HCT116 (cell line): ENCODE results near the gene CCDC142. TPM values are rescaled to one million over a fixed set of nuclear protein-coding genes. Genes with fewer than 3 reads are reported as not detected.
A peak's percentile ranks its signal among the peaks of the same experiment; 100 is the strongest.
"Not testable (repeated sequence)": the region's sequence is repeated elsewhere in the genome, so short reads cannot be mapped to it uniquely, and the experiment has no call there.

Experiments
- ATAC-seq: fragments of 200-7000 bp; cut with Tn5 transposase; 2 replicates; pipeline ENCODE4 v1.9.1; 2020; ENCODE audit warnings: mild to moderate bottlenecking, moderate library complexity
- BruUV-seq: library from RNA; stranded (reverse); fragments of 400-500 nt; replicated peaks from 2 replicates; lab custom pipeline; 2021; lab: Mats Ljungman, UMichigan
- CTCF ChIA-PET: fragments of 300-600 bp; sonication (Branson Sonifier 250); formaldehyde crosslinking; loops from one replicate; lab custom pipeline; 2021; ENCODE audit warnings: antibody characterized with exemption; lab: Charles Lee
- POLR2A ChIA-PET: fragments of 300-600, 350-600 bp; sonication (Branson Sonifier 250); formaldehyde crosslinking; loops from one replicate; lab custom pipeline; 2021; ENCODE audit warnings: antibody characterized with exemption; lab: Charles Lee
- RAD21 ChIA-PET, 2 experiments: fragments of 300-600 bp; sonication (Branson Sonifier 250); formaldehyde crosslinking; loops; one replicate each; lab custom pipeline; 2023; ENCODE audit warnings: low total read pairs in 2 of 2; ENCODE audit not compliant: uncharacterized antibody in 2 of 2, unreplicated experiment in 2 of 2, low non-redundant PET in 1 of 2; lab: Charles Lee
- DNase-seq: peaks from one replicate; pipeline ENCODE4 v3.0.0-alpha.2; 2010; ENCODE audit warnings: low read depth, low spot score
- H2AFZ ChIP-seq: fragments of 200-600 bp; shearing (Covaris generic), sonication (generic); 2 replicates; pipeline ENCODE4 v1.6.1; 2017; ENCODE audit warnings: low read depth, mixed run types, mixed read lengths, antibody characterized with exemption, low read length; ENCODE audit not compliant: poor library complexity, severe bottlenecking
- H3K27ac ChIP-seq: 2 replicates; pipeline ENCODE4 v1.5.1; 2012; ENCODE audit warnings: low read depth, low read length
- H3K27me3 ChIP-seq: fragments of 200-600 bp; sonication (generic); 2 replicates; pipeline ENCODE4 v1.6.1; 2016; ENCODE audit warnings: mixed run types, low read length, mixed read lengths; ENCODE audit not compliant: insufficient read depth
- H3K36me3 ChIP-seq, 2 experiments: fragments of 200-500 bp in 1 of 2; fragments of 200-600 bp in 1 of 2; sonication (Bioruptor generic) in 1 of 2; sonication (generic) in 1 of 2; 2 replicates each; pipeline versions ENCODE4 v1.5.1 to v1.6.1; 2014 to 2016; ENCODE audit warnings: low read length in 2 of 2, inconsistent platforms in 1 of 2, mixed read lengths in 1 of 2, mixed run types in 1 of 2; ENCODE audit not compliant: insufficient read depth in 2 of 2, control insufficient read depth in 1 of 2
- H3K4me1 ChIP-seq, 2 experiments: fragments of 200-600 bp in 1 of 2; sonication (generic) in 1 of 2; 2 replicates each; pipeline versions ENCODE4 v1.5.1 to v1.6.1; 2012 to 2017; ENCODE audit warnings: low read length in 2 of 2, inconsistent platforms in 1 of 2, mild to moderate bottlenecking in 1 of 2, mixed read lengths in 1 of 2, mixed run types in 1 of 2, moderate library complexity in 1 of 2; ENCODE audit not compliant: insufficient read depth in 2 of 2, control insufficient read depth in 1 of 2
- H3K4me2 ChIP-seq: fragments of 200-600 bp; sonication (generic); 2 replicates; pipeline ENCODE4 v1.6.1; 2017; ENCODE audit warnings: mixed run types, low read length, mixed read lengths
- H3K4me3 ChIP-seq, 2 experiments: fragments of 200-600 bp in 1 of 2; sonication (generic) in 1 of 2; replicated peaks in 1 of 2; 2 replicates each; pipeline ENCODE4 v1.5.1; 2011 to 2016; ENCODE audit warnings: low read length in 2 of 2, control low read depth in 1 of 2, low read depth in 1 of 2, mild to moderate bottlenecking in 1 of 2, mixed read lengths in 1 of 2, mixed run types in 1 of 2
- H3K79me2 ChIP-seq: fragments of 200-600 bp; sonication (generic); 2 replicates; pipeline ENCODE4 v1.6.1; 2017; ENCODE audit warnings: mild to moderate bottlenecking, mixed run types, low read length, moderate library complexity, mixed read lengths; ENCODE audit not compliant: insufficient read depth
- H3K9ac ChIP-seq: fragments of 200-600 bp; sonication (generic); 2 replicates; pipeline ENCODE4 v1.6.1; 2016; ENCODE audit warnings: low read length, mixed read lengths
- H3K9me2 ChIP-seq: fragments of 200-600 bp; sonication (generic), shearing (Covaris generic); 2 replicates; pipeline ENCODE4 v1.6.1; 2017; ENCODE audit warnings: mixed run types, mild to moderate bottlenecking, moderate library complexity; ENCODE audit not compliant: insufficient read depth
- H3K9me3 ChIP-seq, 2 experiments: fragments of 200-500 bp in 1 of 2; fragments of 200-600 bp in 1 of 2; sonication (Bioruptor generic) in 1 of 2; sonication (generic) in 1 of 2; 2 replicates each; pipeline ENCODE4 v1.6.1; 2014 to 2017; ENCODE audit warnings: low read length in 2 of 2, mixed read lengths in 2 of 2, inconsistent platforms in 1 of 2, low read depth in 1 of 2, mild to moderate bottlenecking in 1 of 2, mixed run types in 1 of 2, moderate library complexity in 1 of 2; ENCODE audit not compliant: control insufficient read depth in 1 of 2, insufficient read depth in 1 of 2
- H4K20me1 ChIP-seq: fragments of 200-600 bp; sonication (generic), shearing (Covaris generic); 2 replicates; pipeline ENCODE4 v1.6.1; 2017; ENCODE audit warnings: mixed run types, mild to moderate bottlenecking, moderate library complexity; ENCODE audit not compliant: insufficient read depth
- ATF3 ChIP-seq: IDR thresholded peaks from 2 replicates; pipeline ENCODE4 v1.6.1; 2012
- CBX3 ChIP-seq: IDR thresholded peaks from 2 replicates; pipeline ENCODE4 v1.6.1; 2012; ENCODE audit warnings: low read depth
- CEBPB ChIP-seq: IDR thresholded peaks from 2 replicates; pipeline ENCODE4 v1.6.1; 2012; ENCODE audit warnings: low read depth
- EGR1 ChIP-seq: IDR thresholded peaks from 2 replicates; pipeline ENCODE4 v1.6.1; 2012; ENCODE audit warnings: low read depth
- ELF1 ChIP-seq: IDR thresholded peaks from 2 replicates; pipeline ENCODE4 v1.6.1; 2012; ENCODE audit warnings: low read depth, borderline replicate concordance
- EZH2 ChIP-seq: fragments of 200-600 bp; sonication (generic); IDR thresholded peaks from 2 replicates; pipeline ENCODE4 v1.6.1; 2017; ENCODE audit warnings: antibody characterized with exemption, mixed run types
- EZH2phosphoT487 ChIP-seq: fragments of 200-600 bp; IDR thresholded peaks from 2 replicates; pipeline ENCODE4 v1.6.1; 2018; ENCODE audit warnings: antibody characterized with exemption, borderline replicate concordance
- JUND ChIP-seq: IDR thresholded peaks from 2 replicates; pipeline ENCODE4 v1.6.1; 2012
- MAX ChIP-seq: IDR thresholded peaks from 2 replicates; pipeline ENCODE4 v1.6.1; 2012
- POLR2AphosphoS5 ChIP-seq: IDR thresholded peaks from 2 replicates; pipeline ENCODE4 v1.6.1; 2011; ENCODE audit warnings: mild to moderate bottlenecking, low read depth, low read length, moderate library complexity
- RAD21 ChIP-seq: IDR thresholded peaks from 2 replicates; pipeline ENCODE4 v1.6.1; 2012; ENCODE audit warnings: low read depth, mild to moderate bottlenecking
- SIN3A ChIP-seq: IDR thresholded peaks from 2 replicates; pipeline ENCODE4 v1.6.1; 2012; ENCODE audit warnings: low read depth
- SP1 ChIP-seq: IDR thresholded peaks from 2 replicates; pipeline ENCODE4 v1.6.1; 2012; ENCODE audit warnings: low read depth
- SRF ChIP-seq: IDR thresholded peaks from 2 replicates; pipeline ENCODE4 v1.6.1; 2012; ENCODE audit warnings: low read depth
- TCF7L2 ChIP-seq: IDR thresholded peaks from 2 replicates; pipeline ENCODE4 v1.7.0; 2011; ENCODE audit warnings: borderline replicate concordance, inconsistent platforms; ENCODE audit not compliant: insufficient read depth, insufficient read length; ENCODE audit errors: extremely low read depth
- YY1 ChIP-seq: IDR thresholded peaks from 2 replicates; pipeline ENCODE4 v1.6.1; 2011; ENCODE audit warnings: low read length, low read depth, moderate library complexity, mild to moderate bottlenecking; ENCODE audit not compliant: insufficient replicate concordance; ENCODE audit errors: extremely low read depth
- ZBTB33 ChIP-seq: IDR thresholded peaks from 2 replicates; pipeline ENCODE4 v1.6.1; 2011; ENCODE audit warnings: mild to moderate bottlenecking, low read length, moderate library complexity; ENCODE audit not compliant: insufficient replicate concordance; ENCODE audit errors: extremely low read depth
- ZFX ChIP-seq: fragments of 450-650 bp; IDR thresholded peaks from 2 replicates; pipeline ENCODE4 v1.6.1; 2017
- ZNF274 ChIP-seq: fragments of 200-500 bp; sonication (Bioruptor generic); IDR thresholded peaks from 2 replicates; pipeline ENCODE4 v1.6.1; 2014; ENCODE audit warnings: mild to moderate bottlenecking, low read depth, low read length, inconsistent platforms
- intact Hi-C: fragments of 100-400 bp; cut with micrococcal nuclease; formaldehyde crosslinking; loops from 2 replicates; pipeline ENCODE4 v1.10.0; 2022
- total RNA-seq: library from RNA; stranded (reverse); gene quantifications from one replicate; pipeline ENCODE4 v1.2.1, GENCODE V29; 2021; ENCODE audit not compliant: unreplicated experiment

Gene CCDC142
- total RNA-seq, 1 experiment from 2014 or later, result 15.0 TPM

GRCh38 chr2:74470742-74471141 is 12.1 kb downstream of the CCDC142 start:
- TF ChIP-seq POLR2AphosphoS5, result peak; percentile 13; the same call in 1 of the 2 replicates
- Histone ChIP-seq H3K36me3 (peaks cover 8 to 16% of the 10 kb centered on the region in 2 experiments; a peak in 2 of 4 replicates), H3K79me2 (peaks cover 14% of the 10 kb centered on the region), H3K4me1 (peaks cover 12 to 23% of the 10 kb centered on the region in 2 experiments; a peak in 3 of 4 replicates)
- ChIA-PET CTCF (interaction anchor here (0.6 kb wide), 1 partner anchor 13 kb away, joined by 3 read pairs; the partner anchor contains the start of gene WBP1), RAD21 (interaction anchor here in 1 of 2 experiments (0.6 kb wide), 1 partner anchor 13 kb away, joined by 3 read pairs; no protein-coding TSS in a partner anchor), POLR2A (interaction anchor here (0.8 to 2.7 kb wide), 3 partner anchors 11 to 30 kb away, joined by 4 to 25 read pairs (median 5); partner anchors contain the start of genes CCDC142, TTC31 and WBP1)
- H3K9ac ChIP-seq, H3K9me2 ChIP-seq, H3K9me3 ChIP-seq, ATAC-seq, H3K4me3 ChIP-seq, H2AFZ ChIP-seq, H3K4me2 ChIP-seq, DNase-seq, intact Hi-C loops, H3K27me3 ChIP-seq, H3K27ac ChIP-seq, H4K20me1 ChIP-seq, BruUV-seq: not testable (repeated sequence)

GRCh38 chr2:74464406-74464805 is 18.4 kb downstream of the CCDC142 start:
- peak overlapping the region; percentile 99 for H3K4me2 ChIP-seq

More at GRCh38 chr2:74464406-74464805, 18.4 kb downstream of the CCDC142 start:
- Histone ChIP-seq H2AFZ (no peak overlapping the region), H3K27me3 (no peaks in the 10 kb centered on the region), H4K20me1 (no peaks in the 10 kb centered on the region), H3K4me3 (peak overlapping the region; percentile 86 to 97), H3K36me3 (peaks cover 4 to 19% of the 10 kb centered on the region in 2 experiments; a peak in 2 of 4 replicates), H3K4me1 (peaks cover 0 to 13% of the 10 kb centered on the region in 2 experiments; a peak in 3 of 4 replicates), H3K9me2 (no peaks in the 10 kb centered on the region), H3K9ac (peak overlapping the region; percentile 94), H3K27ac (peak overlapping the region; percentile 89), H3K79me2 (peaks cover 27% of the 10 kb centered on the region), H3K9me3 (no peaks in the 10 kb centered on the region)
- intact Hi-C loops, result no loop called here
- CTCF ChIA-PET, result no interaction called here
- DNase-seq, result no peak
- no peak for TF ChIP-seq SP1
- TF ChIP-seq CBX3, result no peak
- TF ChIP-seq CEBPB, result no peak
- no peak for TF ChIP-seq ZFX
- no peak for TF ChIP-seq ZBTB33
- no peak for TF ChIP-seq EGR1
- TF ChIP-seq ZNF274, result no peak
- no peak for TF ChIP-seq JUND
- no peak for TF ChIP-seq RAD21
- no peak for TF ChIP-seq SIN3A
- TF ChIP-seq SRF, result no peak
- TF ChIP-seq ATF3, result no peak
- TF ChIP-seq EZH2phosphoT487, result no peak
- no peak for TF ChIP-seq YY1
- no peak for TF ChIP-seq MAX
- TF ChIP-seq ELF1, result no peak
- TF ChIP-seq TCF7L2, result no peak
- no peak for TF ChIP-seq POLR2AphosphoS5
- no peak for TF ChIP-seq EZH2
- ATAC-seq, result peak; percentile 3
- POLR2A ChIA-PET, result no interaction called here
- no TSS peak for BruUV-seq
- RAD21 ChIA-PET, result no interaction called here
